GM18519 (cell line): ENCODE measurements around the gene DDX52.
"Not testable (repeated sequence)": the region's sequence is repeated elsewhere in the genome, so short reads cannot be mapped to it uniquely, and the experiment has no call there.

Experiments used
- ATAC-seq: cut with Tn5 transposase; IDR thresholded peaks from one replicate; pipeline ENCODE4 v1.9.1; 2021; ENCODE audit warnings: mild to moderate bottlenecking, moderate library complexity; ENCODE audit not compliant: unreplicated experiment, low FRiP score

The DDX52 gene

GRCh38 chr17:37659925-37660324 lies 16.7 kb upstream of the DDX52 start:
- no peak for ATAC-seq

GRCh38 chr17:37657202-37657601 lies 14.0 kb upstream of the DDX52 start:
- ATAC-seq = no peak

- ATAC-seq = no peak
Observed at GRCh38 chr17:37651849-37652248, 8.6 kb upstream of the DDX52 start.

- no peak for ATAC-seq
Observed at GRCh38 chr17:37650419-37651003, 7.3 kb upstream of the DDX52 start.

GRCh38 chr17:37648555-37648954 lies 5.3 kb upstream of the DDX52 start:
- no peak for ATAC-seq

- no peak for ATAC-seq
Observed at GRCh38 chr17:37647856-37648255, 4.6 kb upstream of the DDX52 start.

- ATAC-seq = no peak
Observed at GRCh38 chr17:37643869-37644268, 623 bp upstream of the DDX52 start.

GRCh38 chr17:37642681-37643080 lies 565 bp downstream of the DDX52 start:
- no peak for ATAC-seq

GRCh38 chr17:37640015-37640414 lies 3.2 kb downstream of the DDX52 start:
- no peak for ATAC-seq

- no peak for ATAC-seq
Observed at GRCh38 chr17:37637956-37638355, 5.3 kb downstream of the DDX52 start.

GRCh38 chr17:37616430-37616829 lies 26.8 kb downstream of the DDX52 start:
- ATAC-seq = not testable (repeated sequence)

GRCh38 chr17:37614823-37615222 lies 28.4 kb downstream of the DDX52 start:
- no peak for ATAC-seq

- no peak for ATAC-seq
Observed at GRCh38 chr17:37614391-37614790, 28.9 kb downstream of the DDX52 start.

- ATAC-seq = no peak
Observed at GRCh38 chr17:37610971-37611370, 32.3 kb downstream of the DDX52 start.

GRCh38 chr17:37610041-37610420 lies 33.2 kb downstream of the DDX52 start:
- not testable (repeated sequence) for ATAC-seq

GRCh38 chr17:37609170-37610040 lies 33.8 kb downstream of the DDX52 start, which contains the start of gene SYNRG:
TSS of gene SYNRG (minus strand) at chr17:37609418. CDS start at chr17:37609355, 63 bp downstream.
- peak; percentile 72 for ATAC-seq

GRCh38 chr17:37608351-37609169 lies 34.7 kb downstream of the DDX52 start:
- no peak for ATAC-seq

GRCh38 chr17:37607637-37608331 lies 35.5 kb downstream of the DDX52 start:
- no peak for ATAC-seq

- no peak for ATAC-seq
Observed at GRCh38 chr17:37605813-37606505, 37.3 kb downstream of the DDX52 start.

GRCh38 chr17:37605081-37605480 lies 38.2 kb downstream of the DDX52 start:
- no peak for ATAC-seq
